Measurements from ENCODE around the gene PGAP3.
A peak's percentile ranks its signal among the peaks of the same experiment; 100 is the strongest.

Gene PGAP3

DNA sequence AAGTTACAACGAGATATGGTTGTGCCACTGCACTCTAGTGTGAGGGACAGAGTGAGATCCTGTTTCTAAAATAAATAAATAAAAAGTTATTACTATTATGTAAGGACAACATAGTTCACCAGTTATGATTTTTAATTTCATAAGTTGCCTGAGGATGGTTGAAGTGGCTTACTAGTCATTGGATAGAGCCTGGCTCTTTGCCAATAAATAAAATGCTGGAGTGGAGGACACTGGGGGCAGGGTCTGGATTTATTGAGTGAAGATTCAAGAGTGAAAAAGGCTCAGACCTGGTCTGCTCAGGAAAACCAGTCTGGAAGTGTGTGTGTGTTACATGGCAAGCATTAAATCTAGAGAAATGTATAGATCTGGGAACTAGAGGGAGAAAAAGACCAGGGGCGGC, 48.8 kb downstream of the PGAP3 start:
- DNase-seq (ENCODE audit: low read depth), result no peak

DNA sequence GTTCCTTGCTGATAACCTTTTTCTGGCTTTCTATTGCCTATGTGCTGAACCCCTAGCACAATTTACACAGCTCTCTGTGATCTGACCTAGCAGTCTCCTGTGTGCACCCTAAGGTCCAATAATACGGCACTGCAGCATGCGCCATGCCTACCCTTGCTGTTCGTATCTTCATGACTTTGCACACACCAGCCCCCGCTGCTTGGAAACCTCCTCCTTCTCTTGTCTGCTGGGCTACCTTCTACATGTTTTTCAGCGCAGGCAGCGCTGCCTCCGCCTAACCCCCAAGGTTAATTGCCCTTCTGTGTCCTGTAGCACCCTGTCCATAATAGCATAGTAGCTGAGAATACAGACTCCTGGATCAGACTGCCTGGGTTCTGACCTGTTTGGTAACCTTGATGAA, 49.5 kb downstream of the PGAP3 start:
- no peak for DNase-seq (ENCODE audit: low read depth)

DNA sequence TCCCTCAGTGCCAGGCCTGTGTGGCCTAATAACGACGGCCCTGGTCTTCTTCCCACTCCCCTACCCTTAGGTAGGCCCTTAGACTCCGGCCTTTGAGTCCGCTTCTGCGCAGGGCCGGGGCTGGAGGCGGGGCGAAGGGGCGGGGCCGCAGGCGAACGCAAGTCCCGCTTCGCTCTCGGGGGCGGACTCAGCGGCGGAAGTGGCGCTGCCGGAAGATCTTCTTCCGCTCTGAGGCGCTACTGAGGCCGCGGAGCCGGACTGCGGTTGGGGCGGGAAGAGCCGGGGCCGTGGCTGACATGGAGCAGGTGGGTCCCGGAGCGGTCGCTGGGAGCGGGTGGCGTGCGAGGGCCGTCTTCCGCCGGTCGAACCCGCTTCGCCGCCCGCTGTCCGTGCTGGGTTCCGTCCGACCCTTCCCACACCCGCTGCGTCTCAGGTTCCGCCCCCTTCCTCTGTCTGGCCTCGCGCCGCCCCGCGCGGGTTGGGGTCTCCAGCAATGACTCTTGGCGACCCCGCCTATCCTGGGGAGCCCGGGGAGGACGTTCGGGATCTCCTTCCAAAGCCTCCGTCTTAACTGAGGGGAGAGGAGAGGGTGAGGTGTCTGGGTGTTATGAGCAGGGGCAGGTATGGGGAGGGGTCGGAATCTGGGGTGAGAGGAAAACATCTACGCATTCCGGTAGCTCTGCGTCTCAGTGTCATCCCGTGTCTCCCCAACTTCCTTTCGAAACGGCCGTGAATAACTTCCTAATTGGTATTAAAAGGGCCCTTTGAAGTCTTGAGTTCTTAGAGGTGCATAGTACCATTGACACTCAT, 50.7 kb downstream of the PGAP3 start, which contains the start of gene STARD3:
Gene STARD3, plus strand, starts transcription at position 218 of the 810 bp plus-strand sequence. CDS start 16,388 bp downstream, outside the sequence.
- peak; percentile 89 for DNase-seq (ENCODE audit: low read depth)

DNA sequence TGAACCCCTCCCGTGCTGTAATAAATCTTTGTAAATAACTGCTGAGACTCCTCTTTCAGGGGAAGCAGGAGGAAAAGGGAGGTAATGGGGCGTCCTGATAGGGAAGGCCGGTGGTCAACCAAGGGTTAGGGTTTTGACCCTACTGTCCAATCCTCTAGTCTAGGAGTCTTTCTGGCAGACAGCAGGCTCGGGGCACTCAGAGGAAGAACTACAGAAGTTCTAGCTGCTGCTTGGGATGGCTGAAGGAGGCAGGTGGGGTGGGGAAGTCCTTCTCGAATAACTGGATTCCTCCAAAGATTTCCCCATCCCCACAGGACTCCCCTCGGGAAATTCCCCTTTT, 51.3 kb downstream of the PGAP3 start:
- no peak for DNase-seq (ENCODE audit: low read depth)

- DNase-seq (ENCODE audit: low read depth), result no peak
Observed at GRCh38 chr17:39635614-39636176, 52.2 kb downstream of the PGAP3 start.

- peak; percentile 26 for DNase-seq (ENCODE audit: low read depth)
Observed at GRCh38 chr17:39634384-39634871, 53.4 kb downstream of the PGAP3 start.

- DNase-seq (ENCODE audit: low read depth), result no peak
Observed at GRCh38 chr17:39633570-39634183, 54.2 kb downstream of the PGAP3 start.

DNA sequence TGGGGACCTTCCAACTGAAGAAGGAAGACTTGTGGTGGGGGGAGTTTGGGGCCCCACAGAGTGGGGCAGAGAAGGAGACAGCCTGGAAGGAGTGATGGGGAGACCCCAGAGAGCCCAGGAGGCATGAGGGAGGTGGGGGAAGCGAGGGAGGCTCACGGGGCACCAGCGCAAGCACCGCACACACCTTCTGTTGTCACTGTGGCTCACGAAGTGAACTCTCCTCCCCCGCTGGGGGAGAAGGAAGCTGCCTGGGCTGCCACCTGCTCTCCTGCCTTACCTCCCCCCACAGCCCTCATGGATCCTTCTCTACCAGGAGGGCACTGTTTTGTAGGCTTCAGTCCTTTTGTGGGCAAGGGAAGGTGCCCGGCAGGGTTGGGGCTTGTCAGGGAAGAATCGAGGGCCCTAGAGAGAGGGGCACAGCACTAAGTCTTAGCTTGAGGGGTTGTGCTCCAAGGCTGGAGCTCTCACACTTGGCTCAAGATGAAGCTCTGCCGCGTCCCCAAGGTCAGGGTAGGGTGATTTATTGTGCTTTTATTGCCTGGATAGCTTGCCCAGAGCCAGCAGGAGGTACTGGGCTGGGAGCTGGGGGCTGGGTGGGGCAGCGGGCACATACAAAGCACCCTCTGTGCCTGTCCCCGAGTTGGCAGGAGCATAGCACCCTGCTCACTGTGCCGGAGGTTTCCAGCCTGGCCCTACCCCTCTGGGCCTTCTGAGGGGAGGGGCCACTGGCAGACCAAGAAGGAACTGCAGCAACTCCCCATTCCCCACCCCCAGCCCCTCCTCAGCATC, 55.5 kb downstream of the PGAP3 start:
- no peak for DNase-seq (ENCODE audit: low read depth)

DNA sequence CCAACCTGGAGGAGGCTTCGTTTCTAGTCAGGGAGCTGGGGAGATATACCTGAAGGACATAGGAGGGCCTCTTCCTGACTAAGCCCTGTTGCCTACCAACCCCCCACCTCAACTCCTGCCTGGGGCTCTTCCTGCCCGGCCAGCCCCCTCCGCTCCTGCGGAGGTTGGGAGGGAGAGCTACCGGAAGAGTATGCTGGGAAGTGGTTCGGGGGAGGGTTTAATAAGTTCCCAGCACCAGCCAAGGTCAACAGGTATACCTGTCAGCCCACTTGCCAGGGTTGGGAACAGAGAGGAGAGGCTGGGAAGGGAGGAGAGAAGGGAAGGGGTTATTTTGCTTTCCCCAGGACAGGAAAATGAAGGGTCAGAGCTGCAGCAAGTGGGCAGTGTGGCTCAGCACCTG, 56.5 kb downstream of the PGAP3 start:
- no peak for DNase-seq (ENCODE audit: low read depth)

- no peak for DNase-seq (ENCODE audit: low read depth)
Observed at GRCh38 chr17:39629898-39630297, 58.0 kb downstream of the PGAP3 start.

- no peak for DNase-seq (ENCODE audit: low read depth)
Observed at GRCh38 chr17:39629494-39629880, 58.4 kb downstream of the PGAP3 start.

DNA sequence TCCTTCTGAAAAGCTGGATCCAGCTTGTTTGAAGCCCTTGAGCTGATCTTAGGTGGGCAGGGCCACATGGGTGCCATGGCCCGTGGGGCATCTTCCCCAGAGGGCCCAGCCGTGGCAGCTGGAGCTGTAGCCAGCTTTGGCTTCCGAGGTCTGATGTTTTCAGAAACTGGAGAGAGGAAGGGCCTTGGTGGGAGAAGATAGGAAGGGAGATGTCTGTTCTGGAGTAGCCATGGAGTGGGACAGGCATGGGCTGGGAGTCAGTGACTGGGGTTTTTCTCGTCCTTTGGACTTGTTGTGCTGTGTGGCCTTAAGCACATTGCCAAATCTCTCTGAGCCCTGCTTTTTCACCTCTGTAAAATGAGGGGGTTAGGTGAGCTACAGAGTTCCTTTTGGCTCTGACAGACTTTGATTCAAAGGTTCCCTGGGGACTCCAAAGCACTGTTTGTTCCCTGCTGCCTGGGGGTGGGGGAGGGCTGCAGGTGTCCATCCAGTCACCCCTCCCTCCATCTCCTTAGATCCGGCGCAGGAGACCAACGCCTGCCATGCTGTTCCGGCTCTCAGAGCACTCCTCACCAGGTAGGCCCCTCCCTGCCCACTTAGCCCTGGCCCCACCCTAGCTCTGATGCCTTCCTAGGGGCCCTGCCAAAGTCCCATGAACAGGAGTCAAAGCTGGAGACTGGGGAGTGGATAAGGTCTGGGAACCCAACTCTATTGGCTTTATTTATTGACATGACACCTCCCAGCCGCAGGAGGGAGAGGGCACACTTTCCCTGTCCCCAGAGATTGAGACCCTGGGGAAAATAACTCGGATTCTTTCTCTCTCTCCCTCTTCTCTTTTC, 59.0 kb downstream of the PGAP3 start:
- no peak for DNase-seq (ENCODE audit: low read depth)

DNA sequence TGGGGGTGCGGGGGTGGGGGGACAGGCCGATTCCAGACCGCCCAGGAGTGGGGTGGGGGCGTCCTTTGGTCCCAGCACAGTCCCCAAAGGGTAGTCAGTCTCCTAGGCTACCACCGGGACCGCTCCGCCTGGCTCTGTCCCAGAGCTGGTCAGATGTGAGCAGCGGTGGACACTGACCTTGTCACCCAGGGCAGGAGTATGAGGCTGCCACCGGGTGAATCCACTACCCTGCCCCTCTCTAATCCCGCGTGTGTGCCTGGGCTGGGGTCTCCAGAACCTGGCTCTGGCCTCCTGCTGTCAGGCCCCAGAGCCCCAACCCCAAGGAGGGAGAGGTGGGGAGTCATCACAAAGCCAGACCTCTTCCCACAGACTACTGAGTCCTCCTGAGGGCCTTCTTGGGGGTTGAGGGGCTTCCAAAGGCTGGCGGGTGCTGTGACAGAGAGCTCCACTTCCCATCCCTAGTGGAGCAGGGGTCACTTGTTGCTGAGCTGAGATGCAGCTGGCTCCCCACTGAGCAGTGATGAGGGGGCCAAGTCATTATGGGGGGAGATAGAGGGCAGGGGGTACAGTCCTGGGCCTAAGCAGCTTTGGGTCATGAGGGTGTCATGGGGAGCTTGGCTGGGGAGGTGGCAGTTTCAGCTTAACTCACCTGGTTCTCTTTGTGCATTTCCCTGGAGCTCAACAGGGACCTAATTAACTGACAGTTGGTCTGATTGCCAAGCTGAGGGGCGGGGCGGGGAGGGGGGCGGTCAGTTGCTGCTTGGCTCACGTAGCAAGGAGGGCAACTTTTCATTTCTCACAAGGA, 59.9 kb downstream of the PGAP3 start:
- DNase-seq (ENCODE audit: low read depth), result no peak

- no peak for DNase-seq (ENCODE audit: low read depth)
Observed at GRCh38 chr17:39627047-39627711, 60.7 kb downstream of the PGAP3 start.

- DNase-seq (ENCODE audit: low read depth), result no peak
Observed at GRCh38 chr17:39626171-39627046, 61.4 kb downstream of the PGAP3 start, which contains the start of gene PPP1R1B. TSS of gene PPP1R1B (plus strand) at chr17:39626952. CDS start at chr17:39627393, 441 bp downstream.

- no peak for DNase-seq (ENCODE audit: low read depth)
Observed at GRCh38 chr17:39625198-39625785, 62.6 kb downstream of the PGAP3 start.

- no peak for DNase-seq (ENCODE audit: low read depth)
Observed at GRCh38 chr17:39624313-39624712, 63.5 kb downstream of the PGAP3 start.

GRCh38 chr17:39623356-39623950, 64.4 kb downstream of the PGAP3 start:
- DNase-seq (ENCODE audit: low read depth), result peak; percentile 61
